Measurements from ENCODE around the gene JAG2. TPM values are rescaled to one million over a fixed set of nuclear protein-coding genes. Genes with fewer than 3 reads are reported as not detected.
A peak's percentile ranks its signal among the peaks of the same experiment; 100 is the strongest.

JAG2 gene
- polyA plus RNA-seq, 1 donor: 52.1 TPM

GRCh38 chr14:105138021-105138541 lies 30.5 kb downstream of the JAG2 start:
- no peak for DNase-seq

- no peak for DNase-seq
These were observed 31.0 kb downstream of the JAG2 start for GRCh38 chr14:105137481-105138020.

DNA sequence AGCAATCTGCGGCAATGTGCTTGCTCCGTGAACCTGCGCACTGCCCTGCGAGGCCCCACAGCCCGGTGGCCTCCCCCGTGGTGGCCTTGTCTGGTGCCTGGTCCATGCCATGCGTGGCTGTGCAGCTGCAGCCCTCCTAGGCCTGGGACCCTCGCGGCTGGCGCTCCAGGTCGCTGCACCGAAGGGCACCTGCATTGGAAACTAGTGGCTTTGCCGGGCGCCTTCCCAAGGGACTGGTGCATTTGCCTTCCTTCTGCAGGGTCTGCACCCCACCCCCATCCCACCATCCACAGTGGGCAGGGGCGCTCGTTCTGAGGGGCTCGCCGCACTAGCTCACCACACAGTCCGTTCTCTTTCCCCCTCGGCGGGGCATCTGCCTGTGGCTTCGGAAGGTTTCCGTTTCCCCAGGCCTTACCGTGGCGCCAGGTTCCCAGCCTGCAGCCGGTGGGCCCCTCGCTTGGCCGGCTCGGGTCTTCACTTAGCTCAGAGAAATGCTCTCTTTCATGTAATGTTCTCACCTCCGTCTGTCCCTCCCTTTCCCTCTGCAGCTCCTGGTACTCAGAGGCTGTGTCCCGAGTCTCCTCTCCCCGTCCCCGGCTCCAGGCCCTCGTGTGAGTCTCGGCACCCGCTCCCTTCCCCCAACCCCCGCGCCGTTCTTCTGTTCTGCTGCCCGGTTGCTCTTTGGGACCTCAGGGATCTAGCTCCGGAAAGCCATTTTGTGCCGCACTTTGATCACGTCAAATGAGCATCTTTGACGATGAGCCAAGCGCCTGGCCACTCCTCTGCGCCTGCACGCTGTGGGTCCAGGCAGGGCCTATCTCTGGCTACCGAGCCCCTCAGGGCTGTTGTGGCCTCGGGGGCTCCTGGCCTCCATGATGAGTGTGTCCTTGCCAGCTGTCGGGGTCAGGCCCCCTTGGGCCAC lies 31.9 kb downstream of the JAG2 start:
- no peak for DNase-seq

DNA sequence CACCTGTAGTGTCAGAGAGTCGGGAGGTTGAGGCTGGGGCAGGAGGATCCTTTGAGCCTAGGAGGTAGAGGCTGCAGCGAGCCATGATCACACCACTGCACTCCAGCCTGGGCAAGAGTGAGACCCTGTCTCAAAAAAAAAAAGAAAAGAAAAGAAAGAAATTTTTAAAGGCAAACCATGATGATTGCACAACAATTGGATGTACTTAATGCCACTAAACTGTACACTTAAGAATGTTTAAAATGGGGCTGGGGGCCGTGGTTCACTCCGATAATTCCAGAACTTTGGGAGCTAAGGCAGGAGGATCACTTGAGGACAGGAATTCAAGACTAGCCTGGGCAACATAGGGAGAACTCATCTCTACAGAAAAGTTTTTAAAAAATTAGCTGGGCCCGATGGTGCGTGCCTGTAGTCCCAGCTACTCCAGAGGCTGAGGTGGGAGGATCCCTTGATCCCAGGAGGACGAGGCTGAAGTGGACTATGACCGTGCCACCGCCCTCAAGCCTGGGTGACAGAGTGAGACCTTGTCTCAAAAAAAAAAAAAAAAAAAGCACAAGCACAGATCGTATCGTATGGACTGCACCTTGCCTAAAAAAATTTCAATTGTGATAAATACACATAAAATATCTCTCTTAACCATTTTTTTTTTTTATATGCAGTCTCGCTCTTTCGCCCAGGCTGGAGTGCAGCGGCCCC lies 32.7 kb downstream of the JAG2 start:
- DNase-seq: no peak

DNA sequence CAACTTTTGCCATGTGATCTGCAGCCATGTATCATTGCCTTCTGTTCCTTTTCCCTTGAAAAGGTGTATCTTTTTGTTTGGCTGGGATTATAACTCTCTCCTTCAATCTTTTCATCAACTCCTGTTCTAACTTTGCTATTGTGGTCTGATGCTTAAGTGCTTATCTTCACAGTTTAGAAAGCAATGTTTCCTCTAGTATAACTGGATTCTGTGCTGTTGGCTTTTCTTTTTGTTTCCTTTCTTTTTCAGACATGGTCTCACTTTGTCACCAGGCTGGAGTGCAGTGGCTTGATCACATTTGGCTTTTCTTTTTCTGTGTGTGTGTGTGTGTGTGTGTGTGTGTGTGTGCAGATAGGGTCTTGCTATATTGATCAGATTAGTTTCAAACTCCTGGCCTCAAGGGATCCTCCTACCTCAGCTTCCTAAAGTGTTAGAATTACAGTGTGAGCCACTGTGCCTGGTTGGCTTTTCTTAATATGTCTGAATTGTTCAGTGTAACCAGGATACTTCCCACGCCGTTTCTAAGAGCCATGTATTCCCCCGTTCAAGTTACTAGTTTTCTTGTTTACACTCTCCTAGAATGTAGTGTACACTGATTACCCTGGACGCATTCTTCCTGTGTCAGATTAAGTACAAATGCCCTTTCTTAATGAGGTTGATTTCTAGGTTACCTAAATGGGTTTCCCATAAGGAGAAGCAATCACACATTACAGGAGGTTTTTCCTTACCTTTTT lies 35.5 kb downstream of the JAG2 start:
- DNase-seq: no peak

GRCh38 chr14:105131241-105131640 lies 37.3 kb downstream of the JAG2 start:
- no peak for DNase-seq

DNA sequence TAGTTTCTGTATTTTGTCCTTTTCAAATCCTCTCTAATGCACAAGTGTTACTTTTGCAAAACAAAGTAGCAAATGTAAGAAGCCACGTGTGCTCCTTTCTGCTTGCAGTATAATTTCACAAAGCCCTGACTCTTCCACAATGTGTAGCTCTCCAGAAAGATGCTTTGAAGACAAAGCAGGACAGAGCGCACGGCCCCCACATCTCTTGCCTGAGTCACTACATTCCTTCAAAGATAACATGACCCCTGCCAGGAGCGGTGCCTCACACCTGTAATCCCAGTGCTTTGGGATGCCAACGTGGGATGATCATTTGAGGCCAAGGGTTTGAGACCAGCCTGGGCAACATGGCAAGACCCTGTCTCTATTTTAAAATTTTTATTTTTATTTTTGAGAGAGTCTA lies 40.5 kb downstream of the JAG2 start:
- DNase-seq: no peak

GRCh38 chr14:105126981-105127329 lies 41.6 kb downstream of the JAG2 start:
- peak; percentile 36 for DNase-seq

GRCh38 chr14:105126126-105126980 lies 42.2 kb downstream of the JAG2 start:
- DNase-seq: no peak

DNA sequence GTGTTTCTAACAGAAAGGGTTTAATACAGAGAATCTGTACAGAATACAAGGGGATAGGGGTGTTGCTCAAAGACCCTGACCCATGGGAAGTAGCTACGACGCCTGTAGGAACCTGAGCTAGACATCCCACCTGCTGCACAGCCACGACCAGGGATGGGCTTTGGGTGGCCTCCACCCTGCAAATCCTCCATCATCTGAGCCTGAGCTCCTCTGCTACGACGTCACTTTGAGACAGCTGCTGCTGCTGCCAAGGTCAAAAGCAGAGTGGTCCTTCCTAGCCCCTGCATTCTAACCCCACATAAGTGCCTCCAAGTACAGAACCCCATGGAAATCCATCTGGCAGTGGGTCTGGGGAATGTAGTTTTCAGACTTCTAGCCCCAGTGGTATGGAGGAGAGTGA lies 43.8 kb downstream of the JAG2 start:
- no peak for DNase-seq

DNA sequence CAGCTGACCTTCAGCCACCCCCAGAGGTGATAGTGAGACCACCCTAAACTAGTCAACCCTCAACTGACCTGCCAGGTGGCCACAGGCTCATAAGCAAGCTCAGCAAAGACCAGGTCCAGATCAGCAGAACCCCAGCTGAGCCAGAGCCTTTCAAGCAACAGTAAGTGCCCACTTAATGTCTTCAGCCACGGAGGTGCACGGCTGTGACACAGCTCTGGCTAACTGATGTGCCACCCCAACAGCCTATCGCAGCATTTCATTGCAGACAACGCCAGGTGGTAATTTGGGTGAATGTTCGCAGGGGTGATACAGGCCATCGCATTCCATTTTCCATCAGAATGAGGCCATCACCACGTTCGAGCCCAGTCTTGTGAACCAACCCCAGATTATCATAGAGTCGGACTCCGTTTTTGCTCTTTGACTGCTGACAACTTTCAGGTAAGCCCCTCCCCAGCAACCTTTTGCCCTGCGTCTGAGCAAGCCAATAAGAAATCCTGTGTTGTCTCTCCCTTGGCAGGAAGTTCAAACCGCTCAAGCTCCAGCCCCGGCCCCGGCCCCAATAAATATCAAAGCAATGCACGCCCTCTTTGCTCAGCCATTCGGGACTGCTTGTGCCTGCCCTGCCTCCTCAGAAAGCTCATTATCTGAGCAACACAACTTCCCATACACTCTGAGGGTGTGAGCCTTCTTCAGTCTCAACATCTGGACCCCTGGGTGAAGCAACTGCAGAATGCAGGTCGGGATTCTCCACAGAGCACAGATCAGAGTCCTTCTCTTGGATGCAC lies 44.4 kb downstream of the JAG2 start:
- no peak for DNase-seq

GRCh38 chr14:105123064-105123665 lies 45.4 kb downstream of the JAG2 start:
- DNase-seq: no peak

DNA sequence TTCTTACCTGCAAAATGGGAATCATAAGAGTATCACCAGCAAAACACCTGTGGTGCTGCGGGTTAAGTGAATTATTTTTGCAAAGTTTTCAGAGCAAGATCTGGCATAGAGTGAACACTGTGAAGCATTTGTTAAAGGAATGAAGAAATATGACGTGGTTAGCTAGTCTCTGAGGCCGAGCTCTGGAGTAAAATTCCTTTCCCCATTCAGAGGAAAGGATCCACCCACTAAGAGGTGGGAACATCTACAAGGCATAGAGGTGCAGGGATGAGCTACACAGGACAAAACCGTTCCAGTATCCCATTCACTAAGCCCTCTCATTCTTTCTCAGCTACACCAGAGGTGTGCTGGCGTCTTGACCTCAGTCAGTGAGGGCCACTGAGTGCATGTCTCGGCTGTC lies 48.5 kb downstream of the JAG2 start:
- no peak for DNase-seq

GRCh38 chr14:105119408-105120025 lies 49.1 kb downstream of the JAG2 start:
- no peak for DNase-seq

- DNase-seq: no peak
These were observed 49.7 kb downstream of the JAG2 start for GRCh38 chr14:105118646-105119407.

GRCh38 chr14:105117710-105118385 lies 50.7 kb downstream of the JAG2 start:
- DNase-seq: no peak

DNA sequence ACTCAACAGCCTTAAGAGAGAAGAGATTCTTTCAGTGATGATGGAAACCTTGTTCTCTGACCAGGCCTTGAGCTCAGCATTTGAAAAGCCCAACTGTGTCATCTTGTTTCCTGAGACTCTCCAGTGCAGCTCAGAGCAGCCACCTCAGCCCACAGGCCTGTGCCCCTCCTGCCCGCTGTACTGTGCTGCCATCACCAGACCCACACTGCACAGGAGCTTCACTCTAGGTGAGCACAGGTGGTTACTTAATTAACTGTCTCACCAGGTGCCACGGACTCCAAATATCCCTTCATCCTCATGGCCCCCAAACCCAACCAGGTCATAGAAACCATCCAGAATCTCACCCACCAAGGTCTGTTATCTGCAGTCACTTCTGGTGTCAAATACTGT lies 51.3 kb downstream of the JAG2 start:
- DNase-seq: no peak

- no peak for DNase-seq
These were observed 51.9 kb downstream of the JAG2 start for GRCh38 chr14:105116451-105117256.

Data from hindlimb muscle (tissue), 1 donor.